COLO668 (cell line): ENCODE data around the gene KCNK3.

ENCODE experiments used
- DNase-seq: peaks from one replicate; lab custom pipeline; 2025; ENCODE audit not compliant: unreplicated experiment; lab: John Stamatoyannopoulos, UW

KCNK3 gene

DNA sequence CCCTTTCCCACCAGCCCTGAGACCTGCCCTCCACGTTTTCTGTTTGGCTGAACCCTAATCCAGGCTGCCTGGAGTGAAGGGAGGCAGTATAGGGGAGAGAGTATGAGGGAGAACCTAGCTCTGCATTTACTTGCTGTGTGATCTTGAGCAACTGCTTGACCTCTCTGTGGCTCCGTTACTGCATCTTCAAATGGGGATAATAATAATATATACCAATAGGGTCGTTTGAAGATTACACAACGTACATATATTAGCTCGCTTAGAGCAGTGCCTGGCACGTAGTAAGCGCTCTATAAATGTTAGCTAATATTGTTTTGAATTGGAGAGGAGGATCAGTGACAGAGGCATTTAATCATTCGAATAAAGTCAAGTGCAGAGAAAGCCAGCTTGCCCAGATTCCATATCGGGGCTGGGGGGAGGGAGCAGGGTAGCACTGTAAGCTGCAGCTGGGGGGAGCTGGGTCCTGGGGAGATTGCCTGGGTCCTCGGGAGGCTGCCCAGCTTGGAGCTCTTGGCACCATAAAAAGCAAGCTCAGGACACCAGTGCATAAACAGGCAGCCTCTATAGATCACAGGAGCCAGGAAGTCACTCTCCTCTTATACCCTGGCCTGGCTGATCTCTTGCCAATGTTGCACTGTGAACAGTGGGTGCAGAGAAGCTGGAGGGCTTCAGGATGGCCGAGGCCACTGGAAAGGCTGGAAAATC lies 19.1 kb downstream of the KCNK3 start:
- no peak for DNase-seq

- DNase-seq = peak; percentile 83
These were observed 20.3 kb downstream of the KCNK3 start for GRCh38 chr2:26712486-26713465.

- DNase-seq = no peak
These were observed 23.2 kb downstream of the KCNK3 start for GRCh38 chr2:26715528-26716270.

DNA sequence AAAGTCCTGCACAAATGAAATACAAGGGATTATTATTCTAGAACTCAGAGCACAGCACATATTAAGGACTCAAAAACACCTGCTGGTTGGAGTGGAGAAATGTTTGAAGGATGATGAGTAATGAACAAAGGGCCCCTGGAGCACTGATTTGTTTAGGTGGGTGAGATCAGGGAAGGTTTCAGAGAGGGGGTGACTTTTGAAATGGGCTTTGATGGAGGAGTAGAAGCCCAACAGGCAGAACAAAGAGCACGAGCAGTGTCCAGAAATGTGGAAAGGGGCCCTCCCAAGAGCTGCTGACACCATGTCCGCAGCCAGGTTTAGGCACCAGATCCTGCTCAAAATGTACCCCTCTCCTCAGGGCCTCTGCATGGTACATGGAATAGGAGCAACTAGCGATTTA lies 23.8 kb downstream of the KCNK3 start:
- no peak for DNase-seq

DNA sequence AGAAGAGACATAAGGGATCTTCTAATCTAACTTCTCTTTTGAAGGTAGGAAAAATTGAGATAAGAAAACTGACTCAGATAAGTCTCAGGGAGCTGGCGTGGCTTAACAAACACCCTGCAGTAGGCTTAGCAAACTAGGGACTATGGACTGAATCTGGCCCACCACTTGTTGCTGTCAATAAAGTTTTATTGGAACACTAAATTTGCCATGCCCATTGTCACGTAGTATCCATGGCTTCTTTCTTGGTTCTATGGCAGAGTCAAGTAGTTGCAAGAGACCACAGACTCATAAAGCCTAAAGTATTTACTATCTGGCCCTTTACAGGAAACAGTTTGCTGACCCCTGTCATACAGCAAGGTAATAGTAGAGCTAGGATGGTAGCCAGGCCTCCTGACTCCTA lies 24.2 kb downstream of the KCNK3 start:
- no peak for DNase-seq

DNA sequence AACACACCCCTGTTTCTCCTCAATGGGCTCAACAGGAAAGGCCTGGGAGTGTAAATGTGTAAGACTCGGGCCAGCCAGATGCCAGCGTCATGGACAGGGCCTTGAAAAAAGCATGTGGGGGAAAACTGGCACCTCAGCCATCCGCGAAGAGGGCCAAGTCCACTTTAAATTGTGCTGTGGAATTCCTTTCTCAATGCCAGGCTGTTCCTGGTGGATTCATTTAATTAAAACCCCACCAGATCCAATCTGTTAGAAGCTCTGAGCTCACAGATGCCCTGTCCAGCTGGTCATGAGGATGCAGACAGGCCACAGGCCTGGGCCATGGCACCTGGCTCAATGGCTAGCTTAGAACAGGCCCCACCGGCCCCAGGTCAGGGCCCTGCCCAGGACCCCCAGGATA lies 24.8 kb downstream of the KCNK3 start:
- no peak for DNase-seq

DNA sequence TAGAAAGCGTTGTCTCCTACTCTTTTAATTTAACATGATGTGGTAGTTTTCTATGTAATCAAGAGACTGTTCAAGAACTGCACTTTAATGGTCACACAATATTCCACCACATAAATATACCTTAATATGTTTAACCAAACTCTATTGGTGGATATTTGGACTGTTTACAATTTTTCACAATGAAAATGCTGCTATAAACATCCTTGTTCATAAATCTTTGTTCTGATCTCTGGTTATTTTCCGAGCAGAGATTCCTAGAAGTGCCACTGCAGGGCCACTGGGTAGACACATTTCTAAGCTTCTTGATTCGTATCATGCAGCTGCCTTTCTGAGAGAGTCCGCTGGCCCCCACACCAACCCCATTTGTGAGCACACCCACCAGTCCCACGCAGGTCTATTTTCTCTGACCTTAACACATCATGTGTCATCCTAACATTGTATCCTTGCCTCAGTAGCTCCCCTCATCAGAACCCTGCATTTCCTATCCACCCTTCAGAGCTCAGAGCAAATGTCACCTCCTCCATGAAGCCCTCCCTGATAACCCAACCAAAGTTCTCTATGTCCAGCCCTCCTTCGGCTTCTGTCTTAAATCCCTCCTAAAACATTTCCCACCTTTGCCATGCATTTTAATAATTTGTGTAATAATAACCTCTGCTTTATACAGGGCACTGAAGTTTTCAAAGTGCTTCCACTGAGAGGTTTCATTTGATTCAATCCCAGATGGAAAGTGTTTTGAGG lies 26.6 kb downstream of the KCNK3 start:
- no peak for DNase-seq

DNA sequence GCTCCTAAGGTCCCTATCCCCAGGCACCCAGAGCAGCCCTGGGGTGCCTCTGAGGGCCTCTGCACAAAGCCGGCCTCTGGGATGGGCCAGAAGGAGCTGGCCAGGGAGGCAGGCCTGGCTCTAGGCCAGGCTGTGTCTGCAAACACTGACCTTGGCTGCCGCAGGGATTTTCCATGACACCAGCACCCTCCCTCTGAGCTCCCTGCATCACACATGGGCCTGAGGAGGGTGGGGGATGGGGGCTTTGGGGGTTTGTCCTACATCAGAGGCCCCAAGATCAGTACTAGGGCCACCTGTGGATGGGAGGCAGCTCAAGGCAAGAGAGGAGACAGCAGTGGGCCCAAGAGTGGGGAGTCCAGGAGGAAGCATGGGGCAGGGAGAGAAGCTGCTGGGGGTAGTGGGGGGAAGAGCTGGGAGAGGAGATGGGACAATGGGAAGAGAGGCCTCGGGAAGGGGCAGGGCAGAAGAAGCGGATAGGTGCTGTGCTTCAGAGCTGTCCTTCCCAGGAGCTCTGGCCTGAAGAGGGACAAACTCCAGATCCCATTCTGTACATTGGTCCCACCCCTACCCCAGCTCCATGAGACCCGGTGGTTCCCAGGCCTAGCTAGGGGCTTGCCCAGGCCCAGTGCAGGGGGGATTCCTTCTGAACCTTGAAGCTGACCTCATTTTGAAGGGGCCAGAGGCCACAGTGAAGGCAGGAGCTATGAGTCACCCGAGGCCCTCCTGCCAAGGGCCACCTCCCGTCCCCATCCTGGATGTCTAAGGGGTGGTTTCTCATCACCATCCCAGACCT lies 28.0 kb downstream of the KCNK3 start:
- DNase-seq = peak; percentile 60

DNA sequence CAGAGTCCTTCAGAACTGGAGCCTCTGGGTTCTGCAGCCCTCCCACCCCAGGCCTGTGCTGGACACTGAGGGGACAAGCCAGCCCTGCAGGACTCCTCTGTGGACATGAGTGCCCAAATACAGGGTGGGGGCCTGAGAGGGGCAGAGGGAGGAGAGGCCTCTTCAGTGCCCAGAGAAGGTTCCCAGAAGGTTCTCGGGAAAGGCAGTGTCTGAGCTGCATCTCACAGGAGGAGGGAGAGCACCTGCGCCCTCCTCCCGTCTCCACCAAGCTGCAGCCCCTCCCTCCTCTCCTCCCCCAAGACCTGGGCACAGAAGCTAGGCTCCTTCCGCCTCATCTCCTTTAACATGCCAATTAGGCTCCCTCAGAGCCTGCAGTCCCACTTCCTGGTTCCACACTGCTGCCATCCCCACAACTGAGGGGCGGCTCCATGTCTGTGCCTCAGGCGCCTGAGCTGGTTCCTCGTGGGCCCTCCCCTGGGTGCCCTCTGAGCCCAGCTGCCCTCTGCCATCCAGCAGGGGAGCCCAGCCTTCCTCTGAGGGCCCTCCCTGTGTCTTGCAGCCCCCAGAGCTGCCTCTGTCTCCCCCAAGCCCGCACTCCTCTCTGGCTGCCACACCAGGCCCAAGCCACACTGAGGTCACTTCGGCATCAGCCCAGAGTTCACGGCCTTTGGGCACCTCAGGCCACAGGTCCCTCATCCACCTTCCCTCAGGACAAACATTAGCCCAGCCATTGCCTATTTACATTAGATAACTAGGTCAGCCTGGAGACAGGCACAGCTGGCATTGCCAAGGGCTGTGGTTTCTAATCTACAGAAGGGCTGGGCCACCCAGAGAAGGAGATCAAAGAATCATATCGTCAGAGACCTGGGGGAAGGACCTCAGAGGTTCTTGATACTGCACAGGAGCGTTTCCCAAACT lies 28.9 kb downstream of the KCNK3 start:
- DNase-seq = peak; percentile 12

DNA sequence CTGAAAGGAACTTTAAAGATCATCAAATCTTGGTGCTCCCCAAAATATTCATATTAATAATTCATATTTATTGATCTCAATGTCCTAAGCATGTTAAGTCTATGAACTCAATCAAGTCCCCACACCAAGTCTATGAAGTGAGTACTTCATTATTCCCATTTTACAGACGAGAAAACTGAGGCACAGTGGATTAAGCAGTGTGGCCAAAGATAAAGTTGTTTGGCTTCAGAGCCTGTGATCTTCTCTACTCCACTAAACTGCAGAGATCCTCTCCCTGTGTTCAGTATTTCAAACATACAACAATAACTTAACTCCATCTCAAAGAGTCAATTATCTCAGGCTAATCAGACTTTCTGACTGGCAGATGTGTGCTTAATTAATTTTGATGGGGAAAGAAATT lies 29.8 kb downstream of the KCNK3 start:
- no peak for DNase-seq

GRCh38 chr2:26722911-26723310 lies 30.4 kb downstream of the KCNK3 start:
- no peak for DNase-seq

DNA sequence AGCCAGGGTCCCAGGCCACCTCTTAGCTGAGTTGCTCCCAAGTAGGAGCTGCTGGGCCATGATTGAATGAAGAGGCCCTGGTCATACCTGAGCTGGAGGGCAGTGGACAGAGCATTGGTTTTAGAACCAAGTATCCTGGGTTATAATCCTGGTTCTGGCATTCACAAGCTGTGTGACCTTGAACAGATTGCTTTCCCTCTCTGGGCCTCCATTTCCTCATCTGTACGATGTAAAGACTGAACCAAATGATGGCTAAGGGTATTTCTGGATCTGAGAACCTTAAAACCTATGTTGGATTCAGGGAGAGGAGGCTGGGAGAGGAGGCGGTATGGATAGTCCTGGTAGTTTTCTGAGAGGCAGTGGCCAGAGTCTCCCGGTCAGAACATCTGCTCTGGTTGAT lies 31.0 kb downstream of the KCNK3 start:
- DNase-seq = no peak

DNA sequence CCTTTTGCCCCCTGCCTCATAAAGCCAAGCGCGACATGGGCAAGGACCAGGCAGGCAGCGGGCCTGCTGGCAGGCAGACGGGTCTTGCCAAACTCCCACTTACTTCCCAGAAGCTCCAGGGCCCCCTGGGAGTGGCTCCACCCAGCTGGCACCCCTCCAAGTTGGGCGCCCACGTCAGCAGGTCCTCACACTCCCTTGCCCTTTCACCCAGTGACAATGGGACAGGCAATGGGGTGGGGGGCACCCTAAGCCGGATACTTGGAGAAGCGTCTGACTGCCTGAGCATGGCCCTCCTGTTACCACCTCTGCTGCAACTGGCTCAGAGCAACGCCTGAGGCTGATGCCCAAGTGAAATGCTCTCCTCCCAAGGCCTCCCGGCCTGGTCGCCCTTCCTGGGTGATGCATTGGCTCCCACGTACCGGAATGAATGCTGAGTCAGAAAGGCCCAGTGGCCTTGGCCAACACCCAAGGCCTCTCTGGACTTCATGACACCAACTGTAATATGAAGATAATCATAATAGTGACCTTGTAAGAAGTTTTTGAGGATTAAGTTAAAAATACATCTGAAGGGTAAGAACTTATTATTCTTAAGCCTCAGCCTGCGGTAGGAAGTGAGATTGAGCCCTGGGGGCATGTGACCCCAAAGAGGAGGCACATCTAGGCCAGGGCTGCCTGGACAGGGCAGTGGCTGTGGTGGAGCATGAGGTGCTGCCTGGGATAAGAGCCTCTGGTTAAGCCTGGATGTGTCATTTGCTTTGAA lies 31.6 kb downstream of the KCNK3 start:
- DNase-seq = no peak

DNA sequence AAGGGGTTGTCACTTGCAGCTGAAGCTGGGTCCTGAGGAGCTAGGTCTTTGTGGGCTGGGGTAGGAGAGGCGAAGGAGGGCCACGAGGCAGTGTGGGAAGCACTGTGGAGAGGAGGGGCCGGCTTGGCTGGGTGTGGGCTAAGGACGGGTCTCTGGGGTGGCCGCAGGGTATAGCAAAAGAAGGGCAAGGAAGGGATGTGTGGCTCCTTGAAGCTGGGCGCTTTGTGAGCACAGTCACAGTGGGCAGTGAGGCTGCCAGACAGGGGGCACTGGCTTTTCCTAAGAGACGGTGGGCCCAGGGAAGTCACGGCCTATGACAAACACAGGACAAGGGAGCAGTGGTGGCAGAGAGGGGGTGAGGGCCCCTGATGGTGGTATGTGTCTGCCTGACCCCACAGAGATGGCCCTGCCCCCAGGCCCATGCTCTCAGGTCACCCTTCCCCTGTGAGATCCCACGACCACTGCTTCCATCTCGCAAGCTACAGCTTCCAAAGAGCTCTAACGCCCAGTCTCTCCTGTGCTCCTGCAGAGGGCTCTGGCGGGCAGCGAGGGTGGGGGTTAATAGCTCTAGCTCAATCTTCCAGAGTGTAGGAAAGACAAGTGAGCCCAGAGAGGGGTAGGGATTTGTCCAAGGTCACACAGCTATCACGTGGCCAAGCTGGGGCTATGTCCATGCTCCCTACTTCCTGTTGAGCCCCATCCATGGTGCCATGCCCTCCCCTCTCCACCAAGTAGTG lies 32.4 kb downstream of the KCNK3 start:
- DNase-seq = no peak

GRCh38 chr2:26725521-26725820 lies 32.9 kb downstream of the KCNK3 start:
- no peak for DNase-seq

- no peak for DNase-seq
These were observed 33.7 kb downstream of the KCNK3 start for GRCh38 chr2:26726228-26726627.

GRCh38 chr2:26727641-26728561 lies 35.4 kb downstream of the KCNK3 start:
- no peak for DNase-seq
